HG03378 (cell line): Measurements from ENCODE around the gene ARSB.

ENCODE experiments used
- ATAC-seq: cut with Tn5 transposase; IDR thresholded peaks from one replicate; pipeline ENCODE4 v1.9.1; 2021; ENCODE audit warnings: mild to moderate bottlenecking, moderate library complexity; ENCODE audit not compliant: unreplicated experiment

Gene ARSB

DNA sequence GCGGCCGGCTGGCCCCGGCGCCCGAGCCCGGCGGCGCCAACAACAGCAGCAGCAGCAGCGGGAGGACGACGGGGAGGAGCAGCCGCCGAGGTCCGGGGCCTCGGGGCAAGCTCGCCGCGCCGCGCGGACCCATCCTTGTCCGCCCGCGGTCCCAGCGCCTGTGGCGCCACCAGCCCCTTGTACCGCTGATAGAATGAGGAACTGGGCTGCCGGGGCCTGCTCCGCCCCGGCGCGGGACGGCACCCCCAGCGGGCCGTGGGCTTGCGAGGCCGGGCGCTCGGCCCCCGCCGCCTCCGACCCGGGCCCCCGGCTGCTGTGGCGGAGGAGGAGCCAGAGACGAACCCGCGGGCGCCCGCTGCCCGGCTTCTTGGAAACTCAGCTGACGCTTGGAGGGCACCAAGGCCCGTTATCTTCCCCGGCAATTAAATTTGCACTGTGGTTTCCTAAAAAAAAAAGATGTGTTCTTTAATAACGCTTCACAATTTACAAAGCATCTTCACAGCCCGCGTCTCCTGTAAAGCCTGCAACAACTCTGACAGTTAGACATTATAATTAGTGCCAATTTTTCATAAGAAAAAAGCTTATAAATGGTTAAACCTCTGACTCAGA is at the start of gene ARSB:
Gene ARSB (minus strand): TSS at position 195 of the 609 bp plus-strand sequence. CDS start 62 bp downstream, at position 133.
- ATAC-seq = peak; percentile 23

DNA sequence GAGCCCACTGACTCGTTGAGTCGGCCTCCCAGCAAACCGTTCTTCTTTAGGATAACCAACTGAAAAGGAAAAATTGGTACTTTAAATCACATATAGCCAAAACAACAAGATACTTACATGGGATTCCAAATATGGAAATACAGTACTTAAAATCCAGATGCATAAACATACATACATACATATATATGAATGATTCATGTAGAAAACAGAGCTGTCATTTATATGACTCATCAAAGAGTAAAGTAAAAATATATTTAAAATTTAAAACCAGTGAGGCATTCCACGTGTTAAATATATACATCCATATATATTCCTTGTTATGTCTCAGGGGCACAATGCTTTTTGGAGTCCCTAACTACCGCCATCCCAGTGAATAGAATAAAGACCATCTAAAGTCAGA is 47.7 kb upstream of the ARSB start:
- no peak for ATAC-seq

DNA sequence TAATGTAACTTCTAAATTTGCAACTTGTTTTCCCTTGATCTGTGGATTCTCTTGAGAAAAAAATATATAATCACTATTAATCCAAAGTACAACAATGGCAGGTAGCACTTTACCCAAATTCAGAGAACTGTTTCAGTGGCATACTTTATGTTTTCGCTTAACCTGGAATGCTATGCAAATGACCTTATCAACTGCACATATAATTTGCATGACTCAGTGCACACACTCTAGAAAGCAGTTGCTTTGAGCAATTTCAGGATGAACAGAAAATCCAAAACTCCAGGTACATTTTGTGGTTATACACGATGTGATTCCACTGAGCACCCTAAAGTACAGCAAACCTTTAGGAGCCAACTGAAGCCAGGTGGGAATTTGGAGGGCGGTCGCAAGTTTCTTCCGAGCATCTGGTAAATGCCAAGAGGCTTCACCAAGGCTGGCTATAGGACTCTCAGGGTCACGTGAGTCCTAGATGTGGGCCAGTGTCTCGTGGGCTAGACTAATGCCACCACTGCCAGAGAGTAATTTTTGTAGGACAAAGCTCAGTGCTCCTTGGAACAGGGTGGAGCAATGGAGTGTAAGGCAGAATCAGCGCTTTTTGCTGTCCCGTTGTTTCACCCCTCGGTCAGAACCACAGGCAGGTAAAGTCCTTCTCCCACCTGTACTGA is 47.1 kb upstream of the ARSB start:
- ATAC-seq = no peak

DNA sequence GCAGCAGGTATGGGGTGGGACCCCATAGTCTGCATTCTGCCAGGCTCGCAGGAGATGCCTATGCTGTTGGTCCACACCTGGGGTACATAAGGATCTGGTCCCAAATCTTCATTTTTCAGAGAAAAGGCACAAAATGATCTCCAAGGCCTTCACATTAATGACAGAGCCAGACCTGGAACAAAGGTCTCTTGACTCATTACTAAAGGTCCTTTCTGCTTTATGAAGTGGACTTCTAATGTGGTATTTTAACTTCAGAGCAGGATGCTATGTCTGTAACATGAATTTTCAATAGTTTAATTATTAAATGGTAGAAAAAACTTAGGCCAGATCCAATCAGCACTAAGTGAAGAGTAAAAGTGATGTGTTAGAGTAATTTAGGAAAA is 46.4 kb upstream of the ARSB start:
- no peak for ATAC-seq

DNA sequence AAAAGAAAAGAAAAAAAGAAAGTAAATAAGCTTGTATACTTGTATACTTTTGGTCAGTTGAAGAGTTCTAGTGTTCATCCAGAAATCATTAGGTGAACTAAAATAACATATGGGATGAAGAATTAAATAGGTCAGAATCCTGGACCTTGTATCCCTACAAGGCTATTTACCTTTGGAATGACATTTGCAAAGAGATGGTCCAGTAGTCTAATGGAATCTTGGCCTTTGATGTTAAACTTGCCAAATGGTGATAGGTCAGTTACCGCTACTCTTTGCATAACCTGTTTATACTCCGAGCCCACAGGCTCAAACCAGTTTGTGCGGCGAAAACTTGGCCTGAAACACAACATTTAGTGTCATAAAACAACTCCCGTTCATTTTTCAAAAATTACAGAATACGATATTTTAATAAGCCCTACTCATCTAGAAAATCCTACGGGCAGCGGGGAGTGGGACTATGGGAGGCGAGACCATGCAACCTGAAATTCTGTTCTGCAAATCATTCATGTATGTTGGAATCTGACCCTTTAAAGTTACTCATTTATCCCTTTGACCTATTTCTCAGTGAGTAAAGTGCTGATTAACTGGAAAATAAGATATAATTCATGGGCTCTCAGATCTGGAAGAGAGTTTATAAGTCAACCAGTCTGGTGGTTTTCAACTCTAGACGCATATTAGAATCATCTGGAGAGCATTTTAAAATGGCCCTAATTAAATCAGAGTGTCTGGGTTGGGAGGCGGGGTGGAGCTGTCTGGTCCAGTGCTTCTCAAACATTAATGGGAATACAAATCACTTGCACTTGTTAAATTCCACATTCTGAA is 45.8 kb upstream of the ARSB start:
- no peak for ATAC-seq

DNA sequence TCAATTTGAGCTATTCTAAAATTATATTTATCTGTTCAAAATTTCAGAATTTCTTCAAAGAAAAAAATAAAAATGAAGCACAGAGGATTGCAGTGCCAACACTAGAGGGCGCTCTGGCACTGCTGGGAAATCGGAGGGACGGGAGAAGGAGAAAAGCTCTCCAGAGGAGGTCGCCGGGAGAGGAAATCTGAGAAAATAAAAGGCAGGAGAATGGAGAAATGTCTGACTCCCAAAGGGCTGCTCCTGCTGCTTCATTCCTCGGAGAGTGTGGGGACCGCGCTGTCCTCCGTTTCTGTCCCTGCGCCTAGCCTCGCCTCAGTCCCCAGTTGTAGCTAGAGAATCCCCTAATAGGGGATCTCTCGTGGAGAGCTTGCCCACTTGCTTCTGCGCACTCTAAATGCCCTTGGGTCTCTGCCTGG is 40.0 kb upstream of the ARSB start:
- ATAC-seq = no peak

DNA sequence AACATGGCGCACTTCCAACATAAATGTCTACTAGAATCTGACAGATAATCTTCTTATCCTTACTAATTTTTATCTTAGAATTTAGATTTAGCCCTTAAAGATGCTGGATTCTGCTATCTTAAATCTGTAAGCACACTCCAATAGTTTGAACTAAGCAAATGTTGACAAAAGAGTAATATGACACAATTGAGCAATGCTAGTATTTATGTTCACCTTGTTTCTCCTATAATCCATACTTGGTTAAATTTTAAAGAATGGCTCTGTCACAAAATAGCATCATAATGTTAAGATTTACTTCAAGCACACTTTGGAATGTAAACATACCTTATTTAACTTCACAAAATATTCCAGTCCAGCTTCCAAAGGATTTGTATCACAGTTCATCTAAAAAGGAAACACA is 38.8 kb upstream of the ARSB start:
- no peak for ATAC-seq

DNA sequence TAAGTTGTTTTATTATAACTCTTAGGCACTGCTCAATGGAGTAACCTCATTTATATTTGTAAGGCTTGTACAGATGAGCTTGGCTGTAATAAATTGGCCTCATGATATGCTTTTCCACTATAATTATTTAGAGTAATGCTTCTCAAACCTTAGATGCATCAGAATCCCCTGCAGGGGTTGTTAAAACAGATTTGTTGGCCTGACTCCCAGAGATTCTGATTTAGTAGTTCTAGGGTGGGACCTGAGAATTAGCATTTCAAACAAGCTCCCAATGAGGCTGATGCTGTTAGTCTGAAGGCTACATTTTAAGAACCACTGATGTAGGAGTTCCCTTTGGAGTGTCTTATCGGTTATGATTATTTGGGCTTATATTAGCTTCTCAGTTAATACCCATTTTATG is 38.2 kb upstream of the ARSB start:
- ATAC-seq = no peak

DNA sequence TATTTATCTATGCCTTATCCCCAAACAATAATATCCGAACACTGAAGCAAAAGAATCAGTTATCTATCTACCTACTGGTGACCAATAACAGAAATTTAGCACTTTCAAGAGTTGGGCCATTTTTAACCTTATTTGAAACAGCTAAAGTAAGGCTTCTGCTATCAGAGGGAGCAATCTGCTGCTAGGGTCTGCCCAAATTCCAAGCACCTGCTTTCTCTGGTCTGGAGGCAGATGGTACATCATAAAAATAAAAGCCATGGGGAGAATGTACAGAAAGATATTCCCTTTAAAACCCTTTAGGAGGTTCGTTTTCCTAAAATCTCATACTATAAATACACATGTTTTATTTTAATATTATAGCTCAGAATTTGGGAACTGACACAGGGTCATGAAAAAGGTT is 37.7 kb upstream of the ARSB start:
- no peak for ATAC-seq

DNA sequence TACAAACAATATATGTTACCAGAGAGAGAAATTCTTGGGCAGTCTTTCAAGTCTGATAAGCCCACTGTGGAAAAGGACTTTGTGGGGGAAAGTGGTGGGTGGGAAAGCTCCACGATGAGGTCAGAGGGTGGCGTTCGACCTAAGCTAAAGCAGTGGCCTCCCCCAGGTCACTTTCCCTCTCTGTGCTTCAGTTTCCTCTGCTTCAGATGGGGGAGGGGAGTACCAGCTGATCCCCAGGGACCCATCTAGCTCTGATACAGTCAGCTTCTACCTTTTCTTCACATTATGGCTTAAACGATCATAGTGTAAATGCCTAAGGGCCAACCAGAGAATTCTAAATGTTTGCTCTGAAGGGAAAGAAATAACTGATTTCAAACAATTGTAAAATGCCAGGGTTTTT is 36.6 kb upstream of the ARSB start:
- no peak for ATAC-seq

DNA sequence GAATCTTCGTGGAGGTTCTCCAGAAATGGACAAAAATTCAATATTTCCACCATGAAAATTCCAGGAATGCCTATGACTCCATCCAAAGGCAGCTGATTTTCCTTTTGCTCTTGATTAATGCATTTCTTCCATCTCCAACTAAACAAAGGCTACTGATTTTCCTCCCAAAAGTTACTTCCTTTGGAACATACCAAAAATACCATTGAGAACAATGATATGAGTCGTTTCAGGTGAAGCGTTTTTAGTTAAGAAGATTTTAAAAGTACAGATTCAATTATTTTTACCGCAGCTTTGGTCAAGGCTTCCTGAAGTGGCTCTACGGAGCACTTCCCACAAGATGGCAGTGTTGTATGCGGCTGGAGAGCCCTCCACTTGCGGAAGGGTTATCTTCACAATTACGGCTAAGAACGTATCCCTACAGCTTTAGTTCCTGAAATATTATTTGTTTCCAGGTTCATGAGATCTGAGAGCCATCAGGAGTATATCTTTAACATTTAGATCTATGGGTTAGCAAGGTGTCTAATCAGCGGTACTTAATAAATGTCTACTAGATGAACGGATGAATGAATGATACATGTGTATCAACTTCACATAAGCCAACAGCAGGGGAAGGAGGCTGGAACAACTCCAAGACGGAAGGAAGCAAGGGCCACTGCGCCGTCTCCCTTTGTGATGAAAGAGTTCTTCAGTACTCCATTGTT is 35.9 kb upstream of the ARSB start:
- ATAC-seq = no peak

DNA sequence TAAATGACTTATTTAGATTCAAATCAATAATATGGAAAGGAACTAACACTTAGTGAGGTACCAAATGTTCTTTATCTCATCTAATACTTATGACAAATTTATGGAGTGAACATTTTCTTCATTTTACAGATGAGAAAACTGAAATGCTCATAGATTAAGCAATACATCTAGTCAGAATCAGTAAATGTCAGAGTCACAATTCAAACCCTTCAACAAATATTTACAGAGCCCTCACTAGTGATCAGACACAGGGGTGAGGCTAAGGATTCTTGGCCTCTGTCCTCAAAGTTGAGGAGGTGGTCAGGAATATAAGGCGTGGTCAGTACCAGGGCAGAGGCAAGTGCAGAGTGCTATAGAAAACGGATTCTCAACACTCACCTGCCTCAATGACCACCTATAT is 29.5 kb upstream of the ARSB start:
- no peak for ATAC-seq

DNA sequence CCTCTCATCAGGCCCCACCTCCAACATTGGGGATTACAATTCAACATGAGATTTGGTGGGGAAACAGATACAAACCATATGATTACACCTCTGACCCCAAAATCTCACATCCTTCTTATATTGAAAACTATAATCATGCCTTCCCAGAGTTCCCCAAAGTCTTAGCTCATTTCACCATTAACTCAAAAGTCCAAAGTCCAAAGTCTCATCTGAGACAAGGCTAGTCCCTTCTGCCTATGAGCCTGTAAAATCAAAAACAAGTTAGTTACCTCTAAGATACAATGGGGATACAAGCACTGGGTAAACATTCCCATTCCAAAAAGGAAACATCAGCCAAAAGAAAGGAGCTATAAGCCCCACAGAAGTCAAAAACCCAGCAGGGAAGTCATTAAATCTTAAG is 26.8 kb upstream of the ARSB start:
- ATAC-seq = no peak

DNA sequence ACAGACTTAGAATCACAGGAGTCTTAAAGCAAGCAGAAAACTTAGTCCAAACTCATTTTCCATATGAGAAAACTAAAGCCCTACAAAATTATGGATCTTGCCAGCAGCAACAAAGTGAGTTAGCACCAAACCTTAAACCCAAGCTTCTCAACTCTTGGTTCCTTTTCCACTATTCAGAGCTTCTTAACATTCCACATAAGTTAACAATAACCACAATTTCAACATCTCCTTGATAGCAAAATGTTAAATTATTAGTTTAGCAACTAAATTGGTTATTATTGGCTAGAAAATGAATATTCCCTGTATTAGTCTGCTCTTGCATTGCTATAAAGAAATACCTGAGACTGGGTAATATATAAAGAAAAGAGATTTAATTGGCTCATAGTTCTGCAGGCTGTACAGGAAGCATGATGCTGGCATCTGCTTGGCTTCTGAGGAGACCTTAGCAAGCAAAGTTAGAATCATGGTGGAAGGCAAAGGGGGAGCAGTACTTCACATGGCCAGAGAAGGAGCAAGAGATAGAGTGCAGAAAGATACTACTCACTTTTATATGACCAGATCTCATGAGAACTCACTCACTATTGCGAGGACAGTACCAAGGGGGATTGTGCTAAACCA is 26.2 kb upstream of the ARSB start:
- ATAC-seq = no peak

DNA sequence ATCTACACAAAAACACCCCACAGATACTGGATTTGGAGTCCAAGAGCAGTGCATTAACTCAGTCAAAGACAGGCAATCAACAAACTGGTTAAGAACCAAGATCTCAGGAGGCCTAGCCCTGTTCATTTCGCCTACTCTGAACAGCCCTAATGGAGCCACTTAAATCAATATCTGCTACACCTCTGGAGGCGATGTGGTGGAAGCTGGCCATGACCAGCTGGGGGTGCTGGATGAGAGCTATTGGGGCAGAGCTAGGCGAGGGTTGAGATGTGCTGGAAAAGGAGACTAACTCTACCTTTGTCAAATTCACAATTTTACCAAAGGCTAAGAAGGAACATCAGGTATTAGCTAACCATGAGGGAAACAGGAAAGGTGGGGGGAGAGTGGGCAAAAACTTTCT is 23.3 kb upstream of the ARSB start:
- ATAC-seq = no peak

DNA sequence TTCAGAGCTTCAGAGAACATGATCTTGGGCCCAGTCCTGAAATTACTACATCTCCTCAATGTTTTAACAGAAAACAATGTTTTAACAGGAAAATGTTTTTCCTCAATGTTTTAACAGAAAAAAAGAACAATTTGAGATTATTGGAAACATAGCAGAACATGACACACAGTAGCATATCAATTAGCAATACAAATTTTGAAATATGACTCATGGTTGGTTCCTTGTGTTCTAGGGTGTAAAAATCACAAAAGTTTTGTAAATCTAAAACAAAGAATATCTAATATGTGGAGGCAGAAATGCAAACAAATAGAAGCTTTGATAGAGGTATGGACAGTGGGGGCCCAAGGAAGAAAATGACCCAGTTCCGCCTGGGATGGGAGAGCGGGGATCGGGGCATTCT is 22.8 kb upstream of the ARSB start:
- ATAC-seq = no peak

DNA sequence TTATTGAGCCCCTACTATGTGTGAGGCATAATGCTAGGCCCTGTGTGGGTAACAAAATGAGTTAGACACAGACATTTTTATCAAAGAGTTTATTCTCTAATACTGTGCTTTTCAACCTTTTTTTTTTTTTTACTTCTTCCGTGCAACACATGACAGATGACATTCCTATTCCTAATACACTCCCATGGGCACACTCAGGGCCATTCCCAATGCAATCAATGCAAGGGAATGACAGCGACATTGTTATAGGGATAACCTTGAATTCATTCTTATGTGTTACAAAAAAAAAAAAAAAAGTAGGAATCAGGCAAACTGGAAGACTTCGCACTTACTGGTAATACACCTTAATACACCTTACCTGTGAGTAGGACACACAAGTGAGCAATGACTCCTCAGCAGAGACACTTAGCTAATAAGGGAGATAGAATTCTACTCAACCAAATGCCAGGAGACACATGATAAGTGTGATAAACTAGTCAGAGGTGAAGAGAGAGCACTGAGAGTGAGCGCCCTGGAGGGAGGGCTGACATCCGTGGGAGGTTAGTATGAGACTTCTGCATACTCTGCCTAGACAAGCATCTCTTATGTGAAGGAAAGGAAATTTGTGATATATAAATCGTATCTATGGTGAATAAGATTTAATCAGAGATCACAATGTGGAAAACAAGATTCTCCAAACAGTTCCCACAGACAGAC is 21.0 kb upstream of the ARSB start:
- no peak for ATAC-seq

DNA sequence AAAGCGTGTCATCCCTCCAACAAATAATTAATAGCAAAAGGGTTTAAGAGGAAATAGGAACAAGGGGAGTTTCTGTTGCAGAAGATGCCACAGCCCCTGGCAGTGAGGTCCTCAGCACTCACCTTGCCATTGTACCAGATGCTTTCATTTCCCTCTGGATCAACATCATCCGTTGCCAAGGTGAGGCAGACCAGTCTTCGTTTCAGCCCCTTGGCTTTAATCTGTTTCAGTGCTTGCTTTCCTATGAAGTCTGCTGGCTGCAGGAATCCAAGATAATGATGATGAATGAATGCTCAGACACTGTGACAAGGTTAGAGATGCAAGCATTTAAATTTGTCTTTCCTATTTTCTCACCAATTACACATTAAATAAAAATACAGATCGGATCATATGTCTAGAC is 20.0 kb upstream of the ARSB start:
- ATAC-seq = no peak

DNA sequence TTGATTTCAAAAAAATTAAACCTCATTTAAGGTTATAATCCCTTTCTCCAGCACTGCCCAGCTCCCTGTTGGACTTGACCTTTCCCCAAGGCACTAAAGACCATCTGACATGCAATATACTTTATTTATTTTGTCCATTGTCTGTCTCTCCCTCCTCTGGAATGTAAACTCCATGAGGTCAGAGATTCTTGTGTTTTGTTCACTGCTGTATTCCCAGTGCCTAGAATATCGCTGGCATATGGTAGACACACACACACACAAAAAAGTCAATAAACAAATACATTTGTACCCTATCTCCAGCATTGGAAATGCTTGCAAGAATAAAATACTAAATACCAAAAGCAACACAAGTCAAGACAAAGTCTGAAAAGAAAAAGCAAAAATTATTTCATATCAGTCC is 17.3 kb upstream of the ARSB start:
- no peak for ATAC-seq

DNA sequence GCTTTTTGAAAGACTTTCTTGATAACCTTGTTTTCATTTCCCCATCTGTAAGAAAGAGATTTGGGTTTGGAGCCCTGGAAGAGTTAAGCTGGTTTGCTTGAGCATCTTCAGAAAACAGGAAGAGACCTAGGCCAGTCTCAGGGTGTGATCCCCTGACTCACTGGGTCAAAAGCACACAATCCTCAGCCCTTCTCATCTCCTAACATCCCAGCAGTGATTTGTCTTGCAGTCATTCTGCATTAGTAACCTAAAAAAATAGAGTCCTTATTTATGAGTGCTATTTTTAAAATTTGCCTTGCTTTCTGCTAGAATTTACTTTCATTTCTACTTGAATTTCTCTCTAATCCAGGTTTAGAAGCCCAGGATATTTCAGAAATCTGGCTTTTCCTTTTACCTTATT is 16.4 kb upstream of the ARSB start:
- no peak for ATAC-seq

DNA sequence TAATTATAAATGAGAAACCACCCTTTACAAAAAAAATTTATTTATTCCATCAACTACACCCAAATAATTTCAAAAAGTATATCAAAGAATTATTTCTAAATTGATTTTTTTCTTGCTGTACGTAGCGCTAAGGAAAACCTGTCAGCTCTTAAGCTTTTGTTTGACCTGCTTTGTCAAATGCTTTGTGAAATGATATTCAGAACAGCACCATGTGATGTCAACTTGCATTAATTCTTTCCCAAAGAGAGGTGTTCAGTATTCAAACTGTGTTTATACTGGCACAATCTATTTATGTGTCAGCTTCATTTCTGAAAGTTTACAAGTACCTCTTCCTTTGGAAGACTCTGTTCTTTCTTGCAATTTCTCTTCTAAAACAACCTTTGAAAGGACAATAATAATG is 12.0 kb upstream of the ARSB start:
- no peak for ATAC-seq
